GM23248 (cell line): ENCODE measurements around the gene FCN1.

Experiments
- EZH2 ChIP-seq: fragments of 200-600 bp; sonication (generic); IDR thresholded peaks from 2 replicates; pipeline ENCODE4 v1.6.1; 2018; ENCODE audit warnings: antibody characterized with exemption, mild to moderate bottlenecking; ENCODE audit not compliant: insufficient read depth, poor library complexity, severe bottlenecking
- EZH2phosphoT487 ChIP-seq: fragments of 200-600 bp; sonication (generic); IDR thresholded peaks from 2 replicates; pipeline ENCODE4 v1.6.1; 2018; ENCODE audit warnings: antibody characterized with exemption, moderate library complexity, mild to moderate bottlenecking, low read depth; ENCODE audit not compliant: insufficient read depth

- TF ChIP-seq EZH2phosphoT487, result no peak
- TF ChIP-seq EZH2, result no peak
Observed at GRCh38 chr9:134925011-134925511, 7.3 kb upstream of the FCN1 start.
